Measurements from ENCODE around the gene ZNF107.
A peak's percentile ranks its signal among the peaks of the same experiment; 100 is the strongest.
"Not testable (repeated sequence)": the region's sequence is repeated elsewhere in the genome, so short reads cannot be mapped to it uniquely, and the experiment has no call there.

ZNF107 gene

DNA sequence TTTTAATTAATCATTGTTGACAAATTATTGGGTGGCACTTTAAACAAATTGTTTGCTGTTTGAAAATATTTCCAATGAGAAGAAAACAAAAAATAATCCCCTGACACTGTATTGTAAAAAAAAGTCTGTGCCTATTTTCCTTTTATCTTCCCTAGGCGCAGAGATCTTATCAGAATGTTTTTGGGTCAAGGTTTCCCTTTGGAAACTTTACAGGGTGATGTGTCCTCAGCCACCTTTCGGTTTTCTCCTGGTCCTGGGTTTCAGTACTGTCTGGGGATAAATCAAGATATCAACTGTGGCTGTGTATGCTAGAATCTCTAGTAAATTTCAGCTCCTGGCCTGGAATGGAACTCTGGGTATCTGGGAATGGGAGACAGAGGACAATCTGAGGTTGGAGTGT is 1.4 kb downstream of the ZNF107 start:
- H3K27me3 ChIP-seq = no peaks in the 10 kb centered on the region
- peaks cover 50% of the 10 kb centered on the region for H3K9me3 ChIP-seq
- H3K4me2 ChIP-seq = peak overlapping the region; percentile 84
- H3K27ac ChIP-seq = 0 out of 2 replicates have a peak overlapping the region, but pooled peaks have one; percentile 99
- no peak for TF ChIP-seq Cebpa-rat (IDR thresholded peaks at IDR 0.05)
- H3K4me1 ChIP-seq = peaks cover 12% of the 10 kb centered on the region
- peaks cover 45% of the 10 kb centered on the region for H3K36me3 ChIP-seq
- peak overlapping the region; percentile 95 for H3K4me3 ChIP-seq
- H4K20me1 ChIP-seq = peaks cover 9% of the 10 kb centered on the region; the same call in 1 of the 2 replicates
- peak overlapping the region; percentile 98; the same call in 1 of the 2 replicates for H3K9ac ChIP-seq

DNA sequence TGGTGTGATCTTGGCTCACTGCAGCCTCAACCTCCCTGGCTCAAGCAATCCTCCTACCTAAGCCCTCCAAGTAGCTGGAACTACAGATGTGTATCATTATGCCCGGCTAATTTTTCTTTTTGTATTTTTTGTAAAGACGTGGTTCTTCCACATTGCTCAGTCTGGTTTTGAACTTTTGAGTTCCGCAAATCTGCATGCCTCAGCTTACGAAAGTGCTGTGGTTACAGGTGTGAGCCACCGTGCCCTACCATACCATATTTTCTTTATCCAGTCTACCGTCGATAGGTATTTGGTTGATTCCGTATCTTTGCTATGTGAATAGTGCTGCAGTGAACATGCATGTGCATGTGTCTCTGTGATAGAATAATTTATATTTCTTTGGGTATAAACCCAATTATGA is 6.5 kb downstream of the ZNF107 start:
- H3K27ac ChIP-seq = no peak overlapping the region
- H3K9me3 ChIP-seq = peaks cover 98% of the 10 kb centered on the region
- no peak overlapping the region for H3K9ac ChIP-seq
- H3K36me3 ChIP-seq = peaks cover 93% of the 10 kb centered on the region
- H4K20me1 ChIP-seq = peaks cover 35% of the 10 kb centered on the region; the same call in 1 of the 2 replicates
- no peak overlapping the region for H3K4me2 ChIP-seq
- peaks cover 5% of the 10 kb centered on the region for H3K4me1 ChIP-seq
- H3K4me3 ChIP-seq = peak overlapping the region; percentile 29; the same call in 1 of the 2 replicates
- no peak for TF ChIP-seq Cebpa-rat (IDR thresholded peaks at IDR 0.05)
- H3K27me3 ChIP-seq = no peaks in the 10 kb centered on the region

DNA sequence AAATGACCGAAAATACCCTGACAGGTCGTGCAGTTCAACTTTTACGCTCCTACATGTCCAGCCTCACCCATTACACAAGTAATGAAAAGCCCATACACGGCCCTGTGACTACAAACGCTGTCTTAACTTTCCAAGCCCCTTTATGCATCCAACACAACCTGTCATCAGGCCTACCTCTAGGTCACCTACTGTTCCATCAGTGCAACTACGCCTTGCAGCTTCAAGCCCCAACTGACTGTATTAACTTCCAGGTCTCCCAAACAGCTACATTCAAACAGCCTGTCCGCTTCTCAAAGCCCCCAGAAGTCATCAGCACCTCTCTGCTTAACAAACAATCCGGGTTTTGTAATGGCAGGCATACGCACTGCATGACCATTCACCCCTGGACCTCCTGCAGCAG is 19.2 kb downstream of the ZNF107 start:
- Histone ChIP-seq H4K20me1 (peaks cover 27% of the 10 kb centered on the region; the same call in 1 of the 2 replicates), H3K27ac (no peak overlapping the region), H3K9ac (no peak overlapping the region), H3K4me3 (no peak overlapping the region), H3K4me1 (peaks cover 17% of the 10 kb centered on the region), H3K36me3 (peaks cover 100% of the 10 kb centered on the region), H3K27me3 (no peaks in the 10 kb centered on the region), H3K4me2 (no peak overlapping the region), H3K9me3 (peaks cover 100% of the 10 kb centered on the region)
- TF ChIP-seq Cebpa-rat (IDR thresholded peaks at IDR 0.05) = no peak

DNA sequence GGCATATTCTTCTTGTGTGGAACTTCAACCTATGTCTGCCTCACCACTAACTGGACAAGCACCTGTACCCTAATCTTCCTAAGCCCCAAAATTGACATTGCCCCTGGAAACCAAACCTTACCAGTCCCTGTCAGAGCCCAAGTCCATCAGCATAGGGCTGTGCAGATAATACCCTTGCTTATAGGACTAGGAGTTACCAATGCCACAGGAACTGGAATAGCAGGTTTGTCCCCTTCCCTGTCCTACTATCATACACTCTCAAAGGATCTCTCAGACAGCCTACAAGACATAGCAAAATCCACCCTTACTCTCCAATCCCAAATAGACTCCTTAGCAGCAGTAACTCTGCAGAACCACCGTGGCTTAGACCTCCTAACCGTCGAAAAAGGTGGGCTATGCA is 19.8 kb downstream of the ZNF107 start:
- H3K27ac ChIP-seq = no peak overlapping the region
- H3K9me3 ChIP-seq = peaks cover 100% of the 10 kb centered on the region
- peaks cover 17% of the 10 kb centered on the region for H3K4me1 ChIP-seq
- no peak overlapping the region for H3K9ac ChIP-seq
- H3K4me3 ChIP-seq = no peak overlapping the region
- H3K4me2 ChIP-seq = peak overlapping the region; percentile 37; the same call in 1 of the 2 replicates
- H4K20me1 ChIP-seq = peaks cover 30% of the 10 kb centered on the region; the same call in 1 of the 2 replicates
- H3K27me3 ChIP-seq = no peaks in the 10 kb centered on the region
- TF ChIP-seq Cebpa-rat (IDR thresholded peaks at IDR 0.05) = no peak
- peaks cover 100% of the 10 kb centered on the region for H3K36me3 ChIP-seq

DNA sequence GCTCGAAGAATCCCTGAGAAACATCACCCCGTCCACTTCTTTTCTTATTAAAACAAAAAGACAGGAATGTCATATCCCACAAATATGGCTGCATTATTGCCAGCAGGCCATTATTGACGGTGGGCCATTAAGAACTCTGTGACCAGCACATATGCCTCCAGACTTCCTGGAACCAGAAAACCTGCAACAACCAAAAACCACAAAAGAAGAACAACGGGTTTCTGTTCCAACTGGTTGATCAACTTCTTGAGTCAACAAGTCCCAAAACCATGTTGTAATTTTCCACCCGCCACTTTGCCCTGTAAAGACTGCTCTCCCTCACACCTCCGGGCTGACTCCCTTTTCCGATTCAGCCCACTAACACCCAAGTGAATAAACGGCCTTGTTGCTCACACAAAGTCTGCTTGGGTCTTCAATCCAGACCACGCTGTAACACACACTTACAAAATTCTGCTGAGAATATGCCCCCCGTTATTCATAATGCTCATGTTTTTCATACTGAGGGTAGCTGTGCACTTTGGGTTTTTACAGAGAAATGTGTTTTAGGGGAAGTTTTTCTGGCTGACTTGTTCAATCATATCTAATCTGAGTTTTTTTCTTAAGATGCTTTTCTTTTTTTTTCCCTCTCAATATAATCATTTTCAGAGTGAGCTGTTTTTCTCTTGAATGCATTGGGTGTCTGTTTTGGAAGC is 20.7 kb downstream of the ZNF107 start:
- Histone ChIP-seq H3K36me3 (peaks cover 100% of the 10 kb centered on the region), H3K4me3 (no peak overlapping the region), H3K4me1 (peaks cover 17% of the 10 kb centered on the region), H3K4me2 (peak overlapping the region; percentile 37; the same call in 1 of the 2 replicates), H3K27me3 (no peaks in the 10 kb centered on the region), H3K9ac (no peak overlapping the region), H4K20me1 (peaks cover 24% of the 10 kb centered on the region; the same call in 1 of the 2 replicates), H3K9me3 (peaks cover 98% of the 10 kb centered on the region), H3K27ac (no peak overlapping the region)
- TF ChIP-seq Cebpa-rat (IDR thresholded peaks at IDR 0.05) = no peak

DNA sequence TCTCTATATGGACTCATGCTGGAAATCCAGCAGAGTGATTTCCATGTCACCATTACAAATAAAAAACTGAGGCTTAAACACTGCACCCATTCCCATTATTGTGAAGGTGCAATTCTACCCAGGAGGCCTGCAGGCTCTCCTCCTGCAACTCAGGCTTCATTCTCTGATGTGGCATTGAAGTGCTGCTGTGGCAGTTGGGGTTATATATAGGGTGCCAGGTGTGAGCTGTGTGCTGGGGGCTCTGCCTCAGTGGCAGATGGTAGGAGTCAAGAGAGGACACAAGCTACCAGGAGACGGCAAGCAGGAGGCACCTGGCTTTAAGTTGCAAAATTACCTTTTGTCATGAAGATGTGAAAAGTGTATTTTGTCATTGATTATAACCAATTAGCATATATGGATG is 21.3 kb downstream of the ZNF107 start:
- Histone ChIP-seq H3K4me1 (peaks cover 17% of the 10 kb centered on the region), H3K9ac (no peak overlapping the region), H3K36me3 (peaks cover 100% of the 10 kb centered on the region), H3K27ac (no peak overlapping the region), H3K4me3 (no peak overlapping the region), H3K9me3 (peaks cover 97% of the 10 kb centered on the region), H4K20me1 (peaks cover 24% of the 10 kb centered on the region; the same call in 1 of the 2 replicates), H3K4me2 (no peak overlapping the region), H3K27me3 (no peaks in the 10 kb centered on the region)
- no peak for TF ChIP-seq Cebpa-rat (IDR thresholded peaks at IDR 0.05)

- peaks cover 24% of the 10 kb centered on the region; the same call in 1 of the 2 replicates for H4K20me1 ChIP-seq
- H3K4me3 ChIP-seq = no peak overlapping the region
- no peak overlapping the region for H3K27ac ChIP-seq
- H3K36me3 ChIP-seq = peaks cover 98% of the 10 kb centered on the region
- no peak for TF ChIP-seq Cebpa-rat (IDR thresholded peaks at IDR 0.05)
- peaks cover 94% of the 10 kb centered on the region for H3K9me3 ChIP-seq
- no peak overlapping the region for H3K4me2 ChIP-seq
- no peak overlapping the region for H3K9ac ChIP-seq
- peaks cover 17% of the 10 kb centered on the region for H3K4me1 ChIP-seq
- H3K27me3 ChIP-seq = no peaks in the 10 kb centered on the region
Measured at GRCh38 chr7:64688988-64689387, 23.1 kb downstream of the ZNF107 start.

DNA sequence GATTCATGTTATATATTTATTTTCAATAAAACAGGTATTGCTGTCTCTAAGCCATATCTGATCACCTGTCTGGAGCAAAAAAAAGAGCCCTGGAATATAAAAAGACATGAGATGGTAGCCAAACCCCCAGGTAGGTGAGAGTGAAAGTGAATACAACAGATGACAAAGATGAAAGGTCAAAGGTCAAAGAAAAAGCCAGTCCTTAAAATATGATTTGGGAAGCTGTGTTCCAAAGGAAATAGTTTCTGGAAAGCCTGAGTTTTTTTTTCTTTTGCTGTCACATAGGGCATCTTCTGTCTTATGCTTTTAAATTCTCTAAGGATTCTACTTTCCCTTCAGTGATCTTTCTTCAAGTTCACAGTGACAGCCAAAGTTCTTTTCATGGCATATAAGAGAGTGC is 25.9 kb downstream of the ZNF107 start:
- H3K4me3 ChIP-seq = no peak overlapping the region
- no peak overlapping the region for H3K9ac ChIP-seq
- H3K9me3 ChIP-seq = peaks cover 88% of the 10 kb centered on the region
- no peak overlapping the region for H3K4me2 ChIP-seq
- peaks cover under 1% of the 10 kb centered on the region; the same call in 1 of the 2 replicates for H3K4me1 ChIP-seq
- TF ChIP-seq Cebpa-rat (IDR thresholded peaks at IDR 0.05) = no peak
- no peaks in the 10 kb centered on the region for H3K27me3 ChIP-seq
- H4K20me1 ChIP-seq = peaks cover 22% of the 10 kb centered on the region; the same call in 1 of the 2 replicates
- no peak overlapping the region for H3K27ac ChIP-seq
- peaks cover 95% of the 10 kb centered on the region for H3K36me3 ChIP-seq

GRCh38 chr7:64697863-64698262 is 31.9 kb downstream of the ZNF107 start:
- peaks cover 90% of the 10 kb centered on the region for H3K9me3 ChIP-seq

GRCh38 chr7:64706625-64707292 is 40.8 kb downstream of the ZNF107 start:
- peak overlapping the region; percentile 36 for H3K4me3 ChIP-seq
- no peaks in the 10 kb centered on the region for H3K27me3 ChIP-seq
- peaks cover 90% of the 10 kb centered on the region for H3K9me3 ChIP-seq
- H4K20me1 ChIP-seq = no peaks in the 10 kb centered on the region
- TF ChIP-seq Cebpa-rat (IDR thresholded peaks at IDR 0.05) = no peak
- no peak overlapping the region for H3K4me2 ChIP-seq
- peaks cover 74% of the 10 kb centered on the region for H3K36me3 ChIP-seq
- H3K27ac ChIP-seq = no peak overlapping the region
- H3K4me1 ChIP-seq = no peaks in the 10 kb centered on the region
- H3K9ac ChIP-seq = no peak overlapping the region

More at GRCh38 chr7:64697863-64698262, 31.9 kb downstream of the ZNF107 start:
- not testable (repeated sequence) for H4K20me1 ChIP-seq, H3K27ac ChIP-seq, H3K9ac ChIP-seq, H3K4me2 ChIP-seq, H3K4me1 ChIP-seq, H3K27me3 ChIP-seq, H3K4me3 ChIP-seq
- peaks cover 90% of the 10 kb centered on the region for H3K36me3 ChIP-seq

- not testable (repeated sequence) for H3K4me3 ChIP-seq, H4K20me1 ChIP-seq, H3K27ac ChIP-seq, H3K4me1 ChIP-seq, H3K9ac ChIP-seq, H3K36me3 ChIP-seq, H3K27me3 ChIP-seq, H3K4me2 ChIP-seq
- H3K9me3 ChIP-seq = peaks cover 44% of the 10 kb centered on the region
Measured at GRCh38 chr7:64717896-64718295, 52.0 kb downstream of the ZNF107 start.
